ENCODE data around the gene PRDX2.
A peak's percentile ranks its signal among the peaks of the same experiment; 100 is the strongest.

GRCh38 chr19:12757544-12758274, 43.9 kb downstream of the PRDX2 start:
- peak; percentile 95 for TF ChIP-seq CTCF (conservative IDR thresholded peaks at IDR 0.05; ENCODE audit: low read depth, low read length)
- TF ChIP-seq EZH2 (IDR thresholded peaks at IDR 0.05; ENCODE audit: borderline replicate concordance, low read depth, low read length, poor library complexity, severe bottlenecking), result no peak

Data from A673 (cell line).